Thoracic aorta (tissue), 2 donors: Measurements from ENCODE around the gene CUL2. TPM values are rescaled to one million over a fixed set of nuclear protein-coding genes. Genes with fewer than 3 reads are reported as not detected.

Source experiments
- ATAC-seq: fragments of 150-250 bp; one replicate; pipeline ENCODE4 v1.8.0; 2017; ENCODE audit warnings: low read depth; ENCODE audit not compliant: insufficient number of reproducible peaks, low FRiP score
- DNase-seq: peaks from one replicate; pipeline ENCODE4 v3.0.0-alpha.2; 2020; ENCODE audit warnings: low spot score
- H3K27ac ChIP-seq, 2 donors: fragments of 200-600 bp; sonication (generic); 1 replicate in 1 of 2; 2 replicates in 1 of 2; pipeline ENCODE4 v1.5.1; 2016; ENCODE audit warnings: mild to moderate bottlenecking in 2 of 2, moderate library complexity in 2 of 2
- H3K27me3 ChIP-seq: fragments of 200-600 bp; sonication (generic); replicated peaks from 2 replicates; pipeline ENCODE4 v1.6.0; 2016; ENCODE audit warnings: mild to moderate bottlenecking; ENCODE audit not compliant: insufficient read depth
- H3K36me3 ChIP-seq: fragments of 200-600 bp; sonication (generic); one replicate; pipeline ENCODE4 v1.5.1; 2016
- H3K4me1 ChIP-seq, 2 donors: fragments of 200-600 bp; sonication (generic); 1 replicate in 1 of 2; 2 replicates in 1 of 2; pipeline versions ENCODE4 v1.5.1 to v1.6.0; 2016; ENCODE audit warnings: low read depth in 2 of 2, mild to moderate bottlenecking in 1 of 2; ENCODE audit not compliant: control insufficient read depth in 1 of 2
- H3K4me3 ChIP-seq: fragments of 200-600 bp; sonication (generic); 2 replicates; pipeline ENCODE4 v1.5.1; 2016; ENCODE audit warnings: mild to moderate bottlenecking
- H3K9me3 ChIP-seq: fragments of 200-600 bp; sonication (generic); 2 replicates; pipeline ENCODE4 v1.5.1; 2016
- total RNA-seq, 2 donors: library from RNA; depleted of rRNA; stranded (reverse); fragments of >200 nt; gene quantifications; one replicate each; pipeline versions ENCODE4 v1.1.0 to v1.2.3, GENCODE V29; 2016
- TF ChIP-seq, protein P1 (sequence below): fragments of 200-600 bp; sonication (generic); IDR thresholded peaks from one replicate; pipeline ENCODE4 v1.5.1; 2019; ENCODE audit warnings: antibody characterized with exemption

The CUL2 gene
- total RNA-seq, 2 donors from 2014 or later = 9.6 to 11.8 TPM

DNA sequence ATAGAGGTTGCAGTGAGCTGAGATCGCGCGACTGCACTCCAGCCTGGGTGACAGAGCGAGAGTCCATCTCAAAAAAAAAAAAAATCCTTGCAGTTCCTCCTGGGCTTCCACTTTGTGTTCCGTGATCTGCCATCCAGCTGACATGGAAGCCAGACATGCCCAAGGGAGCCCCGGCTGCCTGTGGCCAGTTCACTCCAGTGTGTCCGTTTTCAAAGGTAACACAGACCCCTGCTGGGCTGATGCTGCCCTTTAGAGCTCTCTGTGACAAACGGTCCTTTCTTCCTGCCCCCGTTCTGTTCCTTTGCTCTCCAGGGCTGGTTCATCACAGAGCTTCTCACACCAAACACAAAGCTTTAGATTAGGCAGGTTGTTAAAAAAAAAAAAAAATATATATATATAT is 130.8 kb downstream of the CUL2 start:
- no peak for DNase-seq
- no peaks in the 10 kb centered on the region for H3K36me3 ChIP-seq
- H3K4me3 ChIP-seq = no peak overlapping the region
- TF ChIP-seq, protein P1, sequence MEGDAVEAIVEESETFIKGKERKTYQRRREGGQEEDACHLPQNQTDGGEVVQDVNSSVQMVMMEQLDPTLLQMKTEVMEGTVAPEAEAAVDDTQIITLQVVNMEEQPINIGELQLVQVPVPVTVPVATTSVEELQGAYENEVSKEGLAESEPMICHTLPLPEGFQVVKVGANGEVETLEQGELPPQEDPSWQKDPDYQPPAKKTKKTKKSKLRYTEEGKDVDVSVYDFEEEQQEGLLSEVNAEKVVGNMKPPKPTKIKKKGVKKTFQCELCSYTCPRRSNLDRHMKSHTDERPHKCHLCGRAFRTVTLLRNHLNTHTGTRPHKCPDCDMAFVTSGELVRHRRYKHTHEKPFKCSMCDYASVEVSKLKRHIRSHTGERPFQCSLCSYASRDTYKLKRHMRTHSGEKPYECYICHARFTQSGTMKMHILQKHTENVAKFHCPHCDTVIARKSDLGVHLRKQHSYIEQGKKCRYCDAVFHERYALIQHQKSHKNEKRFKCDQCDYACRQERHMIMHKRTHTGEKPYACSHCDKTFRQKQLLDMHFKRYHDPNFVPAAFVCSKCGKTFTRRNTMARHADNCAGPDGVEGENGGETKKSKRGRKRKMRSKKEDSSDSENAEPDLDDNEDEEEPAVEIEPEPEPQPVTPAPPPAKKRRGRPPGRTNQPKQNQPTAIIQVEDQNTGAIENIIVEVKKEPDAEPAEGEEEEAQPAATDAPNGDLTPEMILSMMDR = no peak
- no peaks in the 10 kb centered on the region for H3K9me3 ChIP-seq
- H3K27ac ChIP-seq = no peak overlapping the region
- H3K4me1 ChIP-seq = no peaks in the 10 kb centered on the region
- ATAC-seq = no peak
- H3K27me3 ChIP-seq = no peaks in the 10 kb centered on the region

Other genes starting within 250 kb of the CUL2 start
- 10 to 100 TPM; 34.1 to 53.4 TPM for gene CREM, start 36.5 kb upstream of the CUL2 start, total RNA-seq
- 10 to 100 TPM; 40.1 to 84.6 TPM for gene CCNY, start 246.2 kb upstream of the CUL2 start, total RNA-seq